Measurements from ENCODE around the gene TBCK.

Gene TBCK

DNA sequence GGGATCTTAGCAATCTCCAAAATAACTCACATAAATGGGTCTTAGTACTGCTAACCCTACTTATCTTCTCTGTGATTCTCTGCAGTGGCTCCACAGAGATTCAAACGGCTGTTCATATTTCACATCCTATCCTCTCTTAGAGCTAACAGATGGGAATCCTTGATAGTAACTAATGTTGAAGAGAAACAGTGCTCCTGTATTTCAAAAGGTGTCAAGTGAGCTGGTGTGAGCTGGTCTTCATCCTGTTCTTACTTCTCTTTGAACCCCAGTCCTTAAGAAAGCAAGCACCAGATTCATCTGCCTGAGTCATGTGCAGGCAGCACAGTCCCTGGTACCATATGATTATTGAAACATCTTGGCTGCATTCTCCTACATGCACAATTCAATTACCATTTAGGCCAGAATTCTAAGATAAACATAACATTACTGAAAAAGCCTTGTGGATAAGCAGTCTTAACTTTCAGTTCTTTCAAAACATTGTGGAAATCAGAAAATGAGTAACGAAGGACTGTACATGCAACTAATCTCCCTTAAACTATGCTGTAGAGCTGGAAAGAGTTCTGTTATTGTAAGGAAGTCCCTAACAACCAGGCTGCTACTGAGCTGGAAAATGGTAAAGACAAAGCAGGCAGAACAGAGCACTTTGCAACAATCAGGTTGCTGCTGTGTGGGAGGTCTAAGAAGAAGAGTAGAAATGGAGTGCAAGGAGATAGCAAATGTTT lies 267.6 kb downstream of the TBCK start:
- H3K36me3 ChIP-seq (ENCODE audit: control insufficient read depth, insufficient read depth, low read length) = no peaks in the 10 kb centered on the region
- H3K4me1 ChIP-seq = no peaks in the 10 kb centered on the region
- no peak overlapping the region for H2AFZ ChIP-seq
- no peak overlapping the region for H3K4me3 ChIP-seq (ENCODE audit: low read depth, low read length)
- TF ChIP-seq CTCF (IDR thresholded peaks at IDR 0.05) = no peak
- no peak overlapping the region for H3K4me2 ChIP-seq (ENCODE audit: low read length)
- no peaks in the 10 kb centered on the region for H3K79me2 ChIP-seq
- no peak overlapping the region for H3K27ac ChIP-seq
- H3K27me3 ChIP-seq (ENCODE audit: control insufficient read depth, insufficient read depth, low read length) = no peaks in the 10 kb centered on the region
- H3K9me3 ChIP-seq (ENCODE audit: control insufficient read depth, low read length) = no peaks in the 10 kb centered on the region
- H3K9ac ChIP-seq = no peak overlapping the region

DNA sequence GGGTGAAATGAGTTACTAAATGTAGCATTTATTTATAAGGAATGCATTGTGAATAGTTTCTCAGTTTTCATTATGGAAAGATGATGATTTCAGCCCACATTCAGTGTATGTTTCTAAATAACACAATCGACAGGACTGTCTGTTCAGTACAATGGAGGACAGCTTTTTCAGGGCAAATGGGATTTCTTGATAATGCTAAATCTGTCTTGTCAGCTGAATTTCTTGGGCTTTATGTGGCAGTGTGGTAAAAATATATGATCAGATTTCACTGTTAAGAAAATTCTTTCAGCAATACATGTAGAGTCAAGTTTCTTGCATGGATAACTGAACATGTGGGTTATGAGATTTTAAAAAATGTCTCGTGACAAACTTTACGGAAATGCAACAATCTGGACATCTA lies 269.9 kb downstream of the TBCK start:
- H3K27me3 ChIP-seq (ENCODE audit: control insufficient read depth, insufficient read depth, low read length) = no peaks in the 10 kb centered on the region
- H3K79me2 ChIP-seq = no peaks in the 10 kb centered on the region
- no peaks in the 10 kb centered on the region for H3K36me3 ChIP-seq (ENCODE audit: control insufficient read depth, insufficient read depth, low read length)
- H3K9me3 ChIP-seq (ENCODE audit: control insufficient read depth, low read length) = no peaks in the 10 kb centered on the region
- H3K9ac ChIP-seq = no peak overlapping the region
- H3K4me3 ChIP-seq (ENCODE audit: low read depth, low read length) = no peak overlapping the region
- H2AFZ ChIP-seq = no peak overlapping the region
- H3K27ac ChIP-seq = no peak overlapping the region
- no peaks in the 10 kb centered on the region for H3K4me1 ChIP-seq
- no peak overlapping the region for H3K4me2 ChIP-seq (ENCODE audit: low read length)
- TF ChIP-seq CTCF (IDR thresholded peaks at IDR 0.05) = no peak

- no peak overlapping the region for H3K27ac ChIP-seq
These were observed 274.6 kb downstream of the TBCK start for GRCh38 chr4:106041294-106042002.

DNA sequence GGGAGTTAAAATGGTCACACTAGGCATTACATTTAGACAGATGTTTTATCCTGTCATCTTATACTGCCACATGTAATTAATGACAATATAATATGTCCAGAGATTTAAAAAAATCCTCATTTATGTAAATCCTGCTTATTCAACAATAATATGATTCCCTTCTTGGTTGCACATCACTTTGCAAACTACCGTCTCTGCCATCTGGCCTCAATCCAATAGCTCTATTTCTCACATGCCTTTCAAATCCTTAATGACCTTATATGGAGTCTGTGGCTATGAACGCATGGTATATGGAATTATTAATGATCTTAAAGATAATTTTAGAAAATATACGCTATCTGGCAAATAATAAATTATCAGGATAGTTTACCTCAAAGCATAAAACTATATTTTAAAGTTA lies 276.2 kb downstream of the TBCK start:
- no peaks in the 10 kb centered on the region for H3K4me1 ChIP-seq
- H3K27ac ChIP-seq = no peak overlapping the region
- H3K36me3 ChIP-seq (ENCODE audit: control insufficient read depth, insufficient read depth, low read length) = no peaks in the 10 kb centered on the region
- no peak overlapping the region for H3K9ac ChIP-seq
- no peak for TF ChIP-seq CTCF (IDR thresholded peaks at IDR 0.05)
- H2AFZ ChIP-seq = no peak overlapping the region
- H3K4me2 ChIP-seq (ENCODE audit: low read length) = no peak overlapping the region
- no peaks in the 10 kb centered on the region for H3K27me3 ChIP-seq (ENCODE audit: control insufficient read depth, insufficient read depth, low read length)
- H3K79me2 ChIP-seq = no peaks in the 10 kb centered on the region
- H3K4me3 ChIP-seq (ENCODE audit: low read depth, low read length) = no peak overlapping the region
- no peaks in the 10 kb centered on the region for H3K9me3 ChIP-seq (ENCODE audit: control insufficient read depth, low read length)

More at GRCh38 chr4:106041294-106042002, 274.6 kb downstream of the TBCK start:
- Histone ChIP-seq H2AFZ (no peak overlapping the region), H3K4me1 (no peaks in the 10 kb centered on the region), H3K4me2 (ENCODE audit: low read length) (no peak overlapping the region), H3K4me3 (ENCODE audit: low read depth, low read length) (no peak overlapping the region), H3K9ac (no peak overlapping the region), H3K79me2 (no peaks in the 10 kb centered on the region), H3K36me3 (ENCODE audit: control insufficient read depth, insufficient read depth, low read length) (no peaks in the 10 kb centered on the region), H3K27me3 (ENCODE audit: control insufficient read depth, insufficient read depth, low read length) (no peaks in the 10 kb centered on the region), H3K9me3 (ENCODE audit: control insufficient read depth, low read length) (no peaks in the 10 kb centered on the region)
- no peak for TF ChIP-seq CTCF (IDR thresholded peaks at IDR 0.05)
